HepG2 (cell line): ENCODE measurements around the gene IRF2BPL. TPM values are rescaled to one million over a fixed set of nuclear protein-coding genes. Genes with fewer than 3 reads are reported as not detected.
A peak's percentile ranks its signal among the peaks of the same experiment; 100 is the strongest.

Experiments used
- FOXA1 ChIP-seq, 2 experiments: fragments of 450-650 bp in 1 of 2; sonication (generic) in 1 of 2; formaldehyde crosslinking in 1 of 2; IDR thresholded peaks; 2 replicates each; pipeline versions ENCODE4 v1.4.0 to v1.6.1; 2016 to 2020; ENCODE audit warnings: missing genetic modification reagents in 1 of 2
- MED1 ChIP-seq: sonication (generic); formaldehyde crosslinking; IDR thresholded peaks from 2 replicates; pipeline ENCODE4 v1.4.0; 2020; ENCODE audit warnings: missing genetic modification reagents
- MYNN ChIP-seq: sonication (generic); formaldehyde crosslinking; IDR thresholded peaks from 2 replicates; pipeline ENCODE4 v1.4.0; 2020; ENCODE audit warnings: mild to moderate bottlenecking, low read depth, missing genetic modification reagents
- ZBTB26 ChIP-seq: IDR thresholded peaks from 2 replicates; pipeline ENCODE4 v1.6.1; 2016; ENCODE audit warnings: missing compliant biosample characterization, missing genetic modification reagents, borderline replicate concordance
- ZNF703 ChIP-seq: sonication (generic); formaldehyde crosslinking; IDR thresholded peaks from 2 replicates; pipeline ENCODE4 v1.5.1; 2020; ENCODE audit warnings: missing genetic modification reagents, mild to moderate bottlenecking, moderate library complexity, borderline replicate concordance
- ZNF737 ChIP-seq: sonication (generic); formaldehyde crosslinking; IDR thresholded peaks from 2 replicates; pipeline ENCODE4 v1.5.0; 2020; ENCODE audit warnings: missing genetic modification reagents, mild to moderate bottlenecking, borderline replicate concordance
- polyA plus RNA-seq, 8 experiments: library from polyadenylated mRNA; depleted of rRNA in 3 of 8; stranded (reverse) in 7 of 8; unstranded in 1 of 8; fragments of >200 nt; fragmentation: Illumina TruSeq in 4 of 8; extraction: Trizol in 4 of 8; gene quantifications; 2 replicates each; pipeline versions ENCODE4 v1.2.1 to v1.2.3, GENCODE V29; 2011 to 2016; ENCODE audit warnings: low read depth in 4 of 8, missing spikeins in 1 of 8, mixed read lengths in 1 of 8; ENCODE audit not compliant: insufficient read depth in 1 of 8
- total RNA-seq, 5 experiments: library from RNA; depleted of rRNA; stranded (reverse); fragments of >200 nt; fragmentation: Illumina TruSeq; extraction: Trizol; gene quantifications; 2 replicates each; pipeline ENCODE4 v1.2.3, GENCODE V29; 2016; ENCODE audit warnings: low read depth in 1 of 5
- TF ChIP-seq, protein P1 (sequence below): sonication (generic); formaldehyde crosslinking; IDR thresholded peaks from 2 replicates; pipeline ENCODE4 v1.5.0; 2020; ENCODE audit warnings: mild to moderate bottlenecking, missing genetic modification reagents
- TF ChIP-seq, protein P2 (sequence below): sonication (generic); formaldehyde crosslinking; IDR thresholded peaks from 2 replicates; pipeline ENCODE4 v1.9.0; 2021; ENCODE audit warnings: missing genetic modification reagents, mild to moderate bottlenecking, borderline replicate concordance

IRF2BPL gene
- total and polyA plus RNA-seq, 2 of the 13 experiments (the other 11 are each of a cell fraction or from before 2014, with no cell fraction given) = 6.6 to 8.4 TPM

GRCh38 chr14:77043984-77044485, 15.5 kb upstream of the IRF2BPL start (continued):
- peak; percentile 16; the same call in 1 of the 2 replicates for TF ChIP-seq MED1 (CRISPR knock-in tag)
- no peak for TF ChIP-seq MYNN
- TF ChIP-seq ZBTB26 (CRISPR knock-in tag) = no peak
- no peak for TF ChIP-seq ZNF737 (CRISPR knock-in tag)
- TF ChIP-seq ZNF703 (CRISPR knock-in tag) = no peak
- no peak for TF ChIP-seq FOXA1 (IDR thresholded peaks at IDR 0.05)
- TF ChIP-seq FOXA1 (CRISPR knock-in tag; IDR thresholded peaks at IDR 0.05) = peak; percentile 63
- TF ChIP-seq, protein P1, sequence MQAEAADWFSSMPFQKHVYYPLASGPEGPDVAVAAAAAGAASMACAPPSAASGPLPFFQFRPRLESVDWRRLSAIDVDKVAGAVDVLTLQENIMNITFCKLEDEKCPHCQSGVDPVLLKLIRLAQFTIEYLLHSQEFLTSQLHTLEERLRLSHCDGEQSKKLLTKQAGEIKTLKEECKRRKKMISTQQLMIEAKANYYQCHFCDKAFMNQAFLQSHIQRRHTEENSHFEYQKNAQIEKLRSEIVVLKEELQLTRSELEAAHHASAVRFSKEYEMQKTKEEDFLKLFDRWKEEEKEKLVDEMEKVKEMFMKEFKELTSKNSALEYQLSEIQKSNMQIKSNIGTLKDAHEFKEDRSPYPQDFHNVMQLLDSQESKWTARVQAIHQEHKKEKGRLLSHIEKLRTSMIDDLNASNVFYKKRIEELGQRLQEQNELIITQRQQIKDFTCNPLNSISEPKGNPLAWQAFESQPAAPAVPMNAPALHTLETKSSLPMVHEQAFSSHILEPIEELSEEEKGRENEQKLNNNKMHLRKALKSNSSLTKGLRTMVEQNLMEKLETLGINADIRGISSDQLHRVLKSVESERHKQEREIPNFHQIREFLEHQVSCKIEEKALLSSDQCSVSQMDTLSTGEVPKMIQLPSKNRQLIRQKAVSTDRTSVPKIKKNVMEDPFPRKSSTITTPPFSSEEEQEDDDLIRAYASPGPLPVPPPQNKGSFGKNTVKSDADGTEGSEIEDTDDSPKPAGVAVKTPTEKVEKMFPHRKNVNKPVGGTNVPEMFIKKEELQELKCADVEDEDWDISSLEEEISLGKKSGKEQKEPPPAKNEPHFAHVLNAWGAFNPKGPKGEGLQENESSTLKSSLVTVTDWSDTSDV (CRISPR knock-in tag) = no peak
- TF ChIP-seq, protein P2, sequence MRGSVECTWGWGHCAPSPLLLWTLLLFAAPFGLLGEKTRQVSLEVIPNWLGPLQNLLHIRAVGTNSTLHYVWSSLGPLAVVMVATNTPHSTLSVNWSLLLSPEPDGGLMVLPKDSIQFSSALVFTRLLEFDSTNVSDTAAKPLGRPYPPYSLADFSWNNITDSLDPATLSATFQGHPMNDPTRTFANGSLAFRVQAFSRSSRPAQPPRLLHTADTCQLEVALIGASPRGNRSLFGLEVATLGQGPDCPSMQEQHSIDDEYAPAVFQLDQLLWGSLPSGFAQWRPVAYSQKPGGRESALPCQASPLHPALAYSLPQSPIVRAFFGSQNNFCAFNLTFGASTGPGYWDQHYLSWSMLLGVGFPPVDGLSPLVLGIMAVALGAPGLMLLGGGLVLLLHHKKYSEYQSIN (CRISPR knock-in tag) = no peak
- TF ChIP-seq, all 625 proteins: peak for 11
